HepG2 (cell line): Measurements from ENCODE around the gene TMEM238. TPM values are rescaled to one million over a fixed set of nuclear protein-coding genes. Genes with fewer than 3 reads are reported as not detected.

Source experiments
- ARID5B ChIP-seq: IDR thresholded peaks from 2 replicates; pipeline ENCODE4 v1.4.0; 2020; ENCODE audit warnings: mild to moderate bottlenecking, missing genetic modification reagents
- CCDC6 ChIP-seq: sonication (generic); formaldehyde crosslinking; IDR thresholded peaks from 2 replicates; pipeline ENCODE4 v1.8.1; 2022; ENCODE audit warnings: mild to moderate bottlenecking, missing genetic modification reagents, moderate library complexity
- ELF4 ChIP-seq: sonication (generic); formaldehyde crosslinking; IDR thresholded peaks from 2 replicates; pipeline ENCODE4 v1.5.0; 2020; ENCODE audit warnings: missing genetic modification reagents, mild to moderate bottlenecking, moderate library complexity, borderline replicate concordance
- FOXA3 ChIP-seq: IDR thresholded peaks from 2 replicates; pipeline ENCODE4 v1.6.1; 2016; ENCODE audit warnings: missing genetic modification reagents, missing compliant biosample characterization
- HNRNPUL1 ChIP-seq: fragments of 200-400 bp; formaldehyde crosslinking; IDR thresholded peaks from 2 replicates; pipeline ENCODE4 v1.6.1; 2017; ENCODE audit warnings: low read depth, mild to moderate bottlenecking, low read length, moderate library complexity
- IRF1 ChIP-seq: sonication (generic); formaldehyde crosslinking; IDR thresholded peaks from 2 replicates; pipeline ENCODE4 v1.4.0; 2020; ENCODE audit warnings: low read depth, mild to moderate bottlenecking, missing genetic modification reagents
- JUNB ChIP-seq: sonication (generic); formaldehyde crosslinking; IDR thresholded peaks from 2 replicates; pipeline ENCODE4 v1.8.0; 2022; ENCODE audit warnings: missing genetic modification reagents, mild to moderate bottlenecking, borderline replicate concordance
- KAT7 ChIP-seq: IDR thresholded peaks from 2 replicates; pipeline ENCODE4 v1.6.1; 2018; ENCODE audit warnings: borderline replicate concordance, missing compliant biosample characterization
- MAZ ChIP-seq, 2 experiments: sonication (generic) in 1 of 2; formaldehyde crosslinking in 1 of 2; IDR thresholded peaks; 2 replicates each; pipeline versions ENCODE4 v1.5.0 to v1.6.1; 2012 to 2020; ENCODE audit warnings: low read depth in 2 of 2, mild to moderate bottlenecking in 2 of 2, borderline replicate concordance in 1 of 2, improper control_type of control experiment in 1 of 2, low read length in 1 of 2, missing genetic modification reagents in 1 of 2, moderate library complexity in 1 of 2
- MXD3 ChIP-seq: IDR thresholded peaks from 2 replicates; pipeline ENCODE4 v1.6.1; 2016; ENCODE audit warnings: mild to moderate bottlenecking, missing biosample characterization, missing genetic modification reagents
- NFE2L1 ChIP-seq: sonication (generic); formaldehyde crosslinking; IDR thresholded peaks from 2 replicates; pipeline ENCODE4 v1.4.0; 2020; ENCODE audit warnings: missing genetic modification reagents, mild to moderate bottlenecking, borderline replicate concordance
- NFKBIZ ChIP-seq: IDR thresholded peaks from 2 replicates; pipeline ENCODE4 v1.6.1; 2018; ENCODE audit warnings: missing genetic modification reagents, missing compliant biosample characterization
- SMAD3 ChIP-seq: sonication (generic); formaldehyde crosslinking; IDR thresholded peaks from 2 replicates; pipeline ENCODE4 v1.4.0; 2020; ENCODE audit warnings: missing genetic modification reagents
- TFDP1 ChIP-seq: IDR thresholded peaks from 2 replicates; pipeline ENCODE4 v1.6.1; 2016; ENCODE audit warnings: missing compliant biosample characterization, missing genetic modification reagents, borderline replicate concordance
- TSC22D2 ChIP-seq: sonication (generic); formaldehyde crosslinking; IDR thresholded peaks from 2 replicates; pipeline ENCODE4 v1.5.1; 2020; ENCODE audit warnings: missing genetic modification reagents, mild to moderate bottlenecking, borderline replicate concordance
- U2AF1 ChIP-seq: fragments of 200-400 bp; formaldehyde crosslinking; optimal IDR thresholded peaks from 2 replicates; pipeline ENCODE3; 2017; ENCODE audit warnings: mild to moderate bottlenecking, low read depth, low read length
- YY1 ChIP-seq: IDR thresholded peaks from 2 replicates; pipeline ENCODE4 v1.6.1; 2011; ENCODE audit warnings: low read length, low read depth, moderate library complexity, mild to moderate bottlenecking; ENCODE audit not compliant: insufficient read depth, insufficient replicate concordance
- ZFP1 ChIP-seq: IDR thresholded peaks from 2 replicates; pipeline ENCODE4 v1.6.1; 2016
- ZNF224 ChIP-seq: sonication (generic); formaldehyde crosslinking; IDR thresholded peaks from 2 replicates; pipeline ENCODE4 v1.5.0; 2020; ENCODE audit warnings: mild to moderate bottlenecking, missing genetic modification reagents
- ZNF3 ChIP-seq: IDR thresholded peaks from 2 replicates; pipeline ENCODE4 v1.7.0; 2017; ENCODE audit warnings: inconsistent platforms
- ZNF563 ChIP-seq: sonication (generic); formaldehyde crosslinking; IDR thresholded peaks from 2 replicates; pipeline ENCODE4 v1.8.0; 2022; ENCODE audit warnings: mild to moderate bottlenecking, moderate library complexity, missing genetic modification reagents
- ZNF639 ChIP-seq: conservative IDR thresholded peaks from 2 replicates; pipeline ENCODE4 v1.6.1; 2018; ENCODE audit warnings: missing genetic modification reagents
- polyA plus RNA-seq, 8 experiments: library from polyadenylated mRNA; depleted of rRNA in 3 of 8; stranded (reverse) in 7 of 8; unstranded in 1 of 8; fragments of >200 nt; fragmentation: Illumina TruSeq in 4 of 8; extraction: Trizol in 4 of 8; gene quantifications; 2 replicates each; pipeline versions ENCODE4 v1.2.1 to v1.2.3, GENCODE V29; 2011 to 2016; ENCODE audit warnings: low read depth in 4 of 8, missing spikeins in 1 of 8, mixed read lengths in 1 of 8; ENCODE audit not compliant: insufficient read depth in 1 of 8
- total RNA-seq, 5 experiments: library from RNA; depleted of rRNA; stranded (reverse); fragments of >200 nt; fragmentation: Illumina TruSeq; extraction: Trizol; gene quantifications; 2 replicates each; pipeline ENCODE4 v1.2.3, GENCODE V29; 2016; ENCODE audit warnings: low read depth in 1 of 5

The TMEM238 gene
- total and polyA plus RNA-seq, 2 of the 13 experiments (the other 11 are each of a cell fraction or from before 2014, with no cell fraction given), result not detected

- no peak for TF ChIP-seq ELF4 (CRISPR knock-in tag)
- TF ChIP-seq ZNF639 (CRISPR knock-in tag), result no peak
- no peak for TF ChIP-seq JUNB (CRISPR knock-in tag)
- no peak for TF ChIP-seq U2AF1
- no peak for TF ChIP-seq NFE2L1 (CRISPR knock-in tag)
- no peak; the same call in 1 of the 2 replicates for TF ChIP-seq ZNF563
- no peak for TF ChIP-seq IRF1
- peak; percentile 29 for TF ChIP-seq FOXA3
- TF ChIP-seq MXD3 (CRISPR knock-in tag), result no peak
- TF ChIP-seq KAT7 (CRISPR knock-in tag), result no peak; the same call in 1 of the 2 replicates
- TF ChIP-seq YY1, result peak; percentile 9
- TF ChIP-seq ZNF3 (CRISPR knock-in tag), result no peak
- TF ChIP-seq TSC22D2 (CRISPR knock-in tag), result no peak
- no peak for TF ChIP-seq NFKBIZ (CRISPR knock-in tag)
- peak; percentile 93 for TF ChIP-seq MAZ (IDR thresholded peaks at IDR 0.05; ENCODE audit: borderline replicate concordance, low read depth, low read length)
- TF ChIP-seq MAZ (CRISPR knock-in tag; IDR thresholded peaks at IDR 0.05; ENCODE audit: low read depth), result peak; percentile 80; the same call in 1 of the 2 replicates
- 0 out of 2 replicates have a peak, but pooled peaks have one; percentile 30 for TF ChIP-seq SMAD3
- TF ChIP-seq ZFP1 (CRISPR knock-in tag), result no peak
- no peak for TF ChIP-seq HNRNPUL1
- TF ChIP-seq TFDP1 (CRISPR knock-in tag), result peak; percentile 69
- no peak for TF ChIP-seq ZNF224
- TF ChIP-seq CCDC6 (CRISPR knock-in tag), result no peak
- no peak for TF ChIP-seq ARID5B (CRISPR knock-in tag)
Measured at GRCh38 chr19:55339105-55339888, 44.8 kb downstream of the TMEM238 start, which contains the start of gene KMT5C (continued).
